Keratinocyte (primary cell): ENCODE measurements around the gene HIGD1B.

Experiments
- CTCF ChIP-seq, 3 experiments: IDR thresholded peaks in 1 of 3; conservative IDR thresholded peaks in 1 of 3; optimal IDR thresholded peaks in 1 of 3; 2 replicates in 2 of 3; 3 replicates in 1 of 3; pipeline versions ENCODE3 to v1.5.1; 2011; ENCODE audit warnings: low read length in 3 of 3, mild to moderate bottlenecking in 3 of 3, moderate library complexity in 2 of 3, control low read depth in 1 of 3, inconsistent platforms in 1 of 3; ENCODE audit not compliant: insufficient read depth in 2 of 3; ENCODE audit errors: extremely low read depth in 1 of 3
- EZH2 ChIP-seq: IDR thresholded peaks from one replicate; pipeline ENCODE4 v1.6.1; 2012; ENCODE audit warnings: inconsistent platforms, mild to moderate bottlenecking, low read length, moderate library complexity

DNA sequence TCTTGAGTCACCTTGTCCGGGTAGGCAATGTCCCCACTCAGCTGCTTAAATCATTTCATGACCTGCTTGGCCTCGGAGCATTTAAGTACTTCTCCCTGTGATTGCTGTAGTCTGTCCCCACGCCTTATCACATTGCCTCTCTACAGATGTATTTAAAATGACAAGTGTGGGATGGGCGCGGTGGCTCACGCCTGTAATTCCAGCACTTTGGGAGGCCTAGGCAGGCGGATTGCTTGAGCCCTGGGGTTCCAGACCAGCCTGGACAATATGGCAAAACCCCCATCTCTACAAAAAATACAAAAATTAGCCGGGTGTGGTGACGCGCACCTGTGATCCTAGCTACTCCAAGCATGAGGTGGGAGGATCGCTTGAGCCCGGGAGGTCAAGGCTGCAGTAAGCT is 16.3 kb upstream of the HIGD1B start:
- TF ChIP-seq CTCF (optimal IDR thresholded peaks at IDR 0.05 in 1 of 3, IDR thresholded peaks at IDR 0.05 in 1 of 3, conservative IDR thresholded peaks at IDR 0.05 in 1 of 3; ENCODE audit: extremely low read depth in 1 of 3, insufficient read depth in 2 of 3, low read length in 3 of 3) = no peak
- TF ChIP-seq EZH2 = no peak
